K562 (cell line): ENCODE measurements around the gene TSPAN3. TPM values are rescaled to one million over a fixed set of nuclear protein-coding genes. Genes with fewer than 3 reads are reported as not detected.
A peak's percentile ranks its signal among the peaks of the same experiment; 100 is the strongest.

Source experiments
- KLF13 ChIP-seq: fragments of 450-650 bp; IDR thresholded peaks from 2 replicates; pipeline ENCODE4 v1.6.1; 2016; ENCODE audit warnings: missing genetic modification characterization, low read depth, mild to moderate bottlenecking, missing compliant biosample characterization, moderate library complexity, borderline replicate concordance
- NFE2L1 ChIP-seq: fragments of 450-650 bp; IDR thresholded peaks from 2 replicates; pipeline ENCODE4 v1.6.1; 2016; ENCODE audit warnings: missing genetic modification characterization, low read depth, mild to moderate bottlenecking, missing compliant biosample characterization, moderate library complexity, borderline replicate concordance
- NFXL1 ChIP-seq: fragments of 450-650 bp; formaldehyde crosslinking; IDR thresholded peaks from 2 replicates; pipeline ENCODE4 v1.4.0; 2021; ENCODE audit warnings: mild to moderate bottlenecking
- TBL1XR1 ChIP-seq, 2 experiments: IDR thresholded peaks; 2 replicates each; pipeline ENCODE4 v1.6.1; 2012; ENCODE audit warnings: improper control_type of control experiment in 2 of 2, low read length in 2 of 2, mild to moderate bottlenecking in 1 of 2
- ZNF551 ChIP-seq: fragments of 250-450 bp; sonication (Bioruptor Pico); IDR thresholded peaks from 2 replicates; pipeline ENCODE4 v1.5.0; 2021; ENCODE audit warnings: mild to moderate bottlenecking, moderate library complexity
- polyA plus RNA-seq, 8 experiments: library from polyadenylated mRNA; depleted of rRNA in 4 of 8; stranded (reverse) in 5 of 8; unstranded in 3 of 8; fragments of >200 nt; fragmentation: Nextera tagmentation in 2 of 8; fragmentation: Illumina TruSeq in 1 of 8; extraction: Ambion mirVana in 2 of 8; extraction: Trizol in 1 of 8; gene quantifications; 2 replicates each; pipeline versions ENCODE4 v1.2.1 to v1.2.3, GENCODE V29; 2011 to 2014; ENCODE audit warnings: inconsistent platforms in 1 of 8, missing spikeins in 1 of 8
- total RNA-seq, 7 experiments: library from RNA; depleted of rRNA in 6 of 7; stranded (reverse); fragments of >200 nt in 6 of 7; fragmentation: Illumina TruSeq in 2 of 7; extraction: Trizol in 2 of 7; gene quantifications; 2 replicates each; pipeline versions ENCODE4 v1.2.1 to v1.2.3, GENCODE V29; 2011 to 2021; ENCODE audit warnings: low replicate concordance in 1 of 7
- TF ChIP-seq, protein P1 (sequence below): fragments of 450-650 bp; IDR thresholded peaks from 2 replicates; pipeline ENCODE4 v1.6.1; 2016; ENCODE audit warnings: mild to moderate bottlenecking, moderate library complexity
- TF ChIP-seq, protein P2 (sequence below): sonication (generic); formaldehyde crosslinking; IDR thresholded peaks from 2 replicates; pipeline ENCODE4 v1.8.0; 2022; ENCODE audit warnings: missing genetic modification reagents, mild to moderate bottlenecking, borderline replicate concordance
- TF ChIP-seq, protein P3 (sequence below), 2 experiments: IDR thresholded peaks; 2 replicates each; pipeline ENCODE4 v1.6.1; 2011; ENCODE audit warnings: borderline replicate concordance in 1 of 2, control low read depth in 1 of 2, low read depth in 1 of 2, low read length in 1 of 2, mild to moderate bottlenecking in 1 of 2, mixed read lengths in 1 of 2, moderate library complexity in 1 of 2; ENCODE audit not compliant: insufficient read depth in 1 of 2, insufficient read length in 1 of 2, poor library complexity in 1 of 2, severe bottlenecking in 1 of 2; ENCODE audit errors: extremely low read depth in 1 of 2
- TF ChIP-seq, protein P4 (sequence below): fragments of 250-450 bp; sonication (Bioruptor Pico); IDR thresholded peaks from 2 replicates; pipeline ENCODE4 v1.5.0; 2021

The TSPAN3 gene
- total and polyA plus RNA-seq, 9 of the 15 experiments (the other 6 are each of a cell fraction or from before 2014, with no cell fraction given), result 14.3 to 144 (median 71.1) TPM

DNA sequence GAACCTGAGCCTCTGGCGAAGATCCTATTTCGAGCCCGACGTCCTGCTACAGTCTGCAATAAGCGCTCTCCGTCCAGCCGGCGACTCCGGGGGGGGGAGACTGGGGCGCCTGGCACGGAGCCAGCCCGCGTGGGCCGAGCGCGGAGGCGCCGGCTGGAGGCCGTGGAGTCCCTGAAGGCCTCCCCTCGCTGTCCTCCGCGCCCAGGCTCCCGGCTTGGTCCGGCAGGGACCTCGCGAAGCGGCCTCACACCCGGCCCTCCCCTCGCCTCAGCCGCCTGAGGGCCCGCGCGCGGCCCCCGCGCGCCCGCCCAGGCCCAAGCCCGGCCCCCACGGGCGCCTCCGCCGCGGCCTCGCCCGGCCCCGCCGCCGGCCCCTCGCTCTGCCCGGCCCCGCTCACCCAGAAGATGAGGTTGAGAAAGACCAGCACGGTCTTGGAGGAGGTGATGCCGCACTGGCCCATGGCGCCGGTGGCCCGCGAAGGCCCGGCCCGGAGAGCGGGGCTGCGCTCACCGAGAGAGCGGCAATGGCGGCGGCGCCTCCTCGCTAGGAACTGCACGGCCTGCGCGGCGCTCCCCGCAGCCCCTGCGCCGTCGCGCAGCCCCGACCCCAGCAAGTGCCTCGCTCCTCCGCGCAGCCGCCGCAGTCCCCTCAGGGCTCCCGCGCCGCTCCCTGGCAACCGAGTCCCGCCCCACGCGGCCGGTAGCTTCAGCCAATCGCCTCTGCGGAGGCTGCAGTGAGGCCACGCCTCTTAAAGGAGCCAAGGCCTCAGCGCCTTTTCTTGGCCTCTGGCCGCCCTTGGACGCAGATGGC, at the start of gene TSPAN3 (continued):
- TF ChIP-seq, protein P1, sequence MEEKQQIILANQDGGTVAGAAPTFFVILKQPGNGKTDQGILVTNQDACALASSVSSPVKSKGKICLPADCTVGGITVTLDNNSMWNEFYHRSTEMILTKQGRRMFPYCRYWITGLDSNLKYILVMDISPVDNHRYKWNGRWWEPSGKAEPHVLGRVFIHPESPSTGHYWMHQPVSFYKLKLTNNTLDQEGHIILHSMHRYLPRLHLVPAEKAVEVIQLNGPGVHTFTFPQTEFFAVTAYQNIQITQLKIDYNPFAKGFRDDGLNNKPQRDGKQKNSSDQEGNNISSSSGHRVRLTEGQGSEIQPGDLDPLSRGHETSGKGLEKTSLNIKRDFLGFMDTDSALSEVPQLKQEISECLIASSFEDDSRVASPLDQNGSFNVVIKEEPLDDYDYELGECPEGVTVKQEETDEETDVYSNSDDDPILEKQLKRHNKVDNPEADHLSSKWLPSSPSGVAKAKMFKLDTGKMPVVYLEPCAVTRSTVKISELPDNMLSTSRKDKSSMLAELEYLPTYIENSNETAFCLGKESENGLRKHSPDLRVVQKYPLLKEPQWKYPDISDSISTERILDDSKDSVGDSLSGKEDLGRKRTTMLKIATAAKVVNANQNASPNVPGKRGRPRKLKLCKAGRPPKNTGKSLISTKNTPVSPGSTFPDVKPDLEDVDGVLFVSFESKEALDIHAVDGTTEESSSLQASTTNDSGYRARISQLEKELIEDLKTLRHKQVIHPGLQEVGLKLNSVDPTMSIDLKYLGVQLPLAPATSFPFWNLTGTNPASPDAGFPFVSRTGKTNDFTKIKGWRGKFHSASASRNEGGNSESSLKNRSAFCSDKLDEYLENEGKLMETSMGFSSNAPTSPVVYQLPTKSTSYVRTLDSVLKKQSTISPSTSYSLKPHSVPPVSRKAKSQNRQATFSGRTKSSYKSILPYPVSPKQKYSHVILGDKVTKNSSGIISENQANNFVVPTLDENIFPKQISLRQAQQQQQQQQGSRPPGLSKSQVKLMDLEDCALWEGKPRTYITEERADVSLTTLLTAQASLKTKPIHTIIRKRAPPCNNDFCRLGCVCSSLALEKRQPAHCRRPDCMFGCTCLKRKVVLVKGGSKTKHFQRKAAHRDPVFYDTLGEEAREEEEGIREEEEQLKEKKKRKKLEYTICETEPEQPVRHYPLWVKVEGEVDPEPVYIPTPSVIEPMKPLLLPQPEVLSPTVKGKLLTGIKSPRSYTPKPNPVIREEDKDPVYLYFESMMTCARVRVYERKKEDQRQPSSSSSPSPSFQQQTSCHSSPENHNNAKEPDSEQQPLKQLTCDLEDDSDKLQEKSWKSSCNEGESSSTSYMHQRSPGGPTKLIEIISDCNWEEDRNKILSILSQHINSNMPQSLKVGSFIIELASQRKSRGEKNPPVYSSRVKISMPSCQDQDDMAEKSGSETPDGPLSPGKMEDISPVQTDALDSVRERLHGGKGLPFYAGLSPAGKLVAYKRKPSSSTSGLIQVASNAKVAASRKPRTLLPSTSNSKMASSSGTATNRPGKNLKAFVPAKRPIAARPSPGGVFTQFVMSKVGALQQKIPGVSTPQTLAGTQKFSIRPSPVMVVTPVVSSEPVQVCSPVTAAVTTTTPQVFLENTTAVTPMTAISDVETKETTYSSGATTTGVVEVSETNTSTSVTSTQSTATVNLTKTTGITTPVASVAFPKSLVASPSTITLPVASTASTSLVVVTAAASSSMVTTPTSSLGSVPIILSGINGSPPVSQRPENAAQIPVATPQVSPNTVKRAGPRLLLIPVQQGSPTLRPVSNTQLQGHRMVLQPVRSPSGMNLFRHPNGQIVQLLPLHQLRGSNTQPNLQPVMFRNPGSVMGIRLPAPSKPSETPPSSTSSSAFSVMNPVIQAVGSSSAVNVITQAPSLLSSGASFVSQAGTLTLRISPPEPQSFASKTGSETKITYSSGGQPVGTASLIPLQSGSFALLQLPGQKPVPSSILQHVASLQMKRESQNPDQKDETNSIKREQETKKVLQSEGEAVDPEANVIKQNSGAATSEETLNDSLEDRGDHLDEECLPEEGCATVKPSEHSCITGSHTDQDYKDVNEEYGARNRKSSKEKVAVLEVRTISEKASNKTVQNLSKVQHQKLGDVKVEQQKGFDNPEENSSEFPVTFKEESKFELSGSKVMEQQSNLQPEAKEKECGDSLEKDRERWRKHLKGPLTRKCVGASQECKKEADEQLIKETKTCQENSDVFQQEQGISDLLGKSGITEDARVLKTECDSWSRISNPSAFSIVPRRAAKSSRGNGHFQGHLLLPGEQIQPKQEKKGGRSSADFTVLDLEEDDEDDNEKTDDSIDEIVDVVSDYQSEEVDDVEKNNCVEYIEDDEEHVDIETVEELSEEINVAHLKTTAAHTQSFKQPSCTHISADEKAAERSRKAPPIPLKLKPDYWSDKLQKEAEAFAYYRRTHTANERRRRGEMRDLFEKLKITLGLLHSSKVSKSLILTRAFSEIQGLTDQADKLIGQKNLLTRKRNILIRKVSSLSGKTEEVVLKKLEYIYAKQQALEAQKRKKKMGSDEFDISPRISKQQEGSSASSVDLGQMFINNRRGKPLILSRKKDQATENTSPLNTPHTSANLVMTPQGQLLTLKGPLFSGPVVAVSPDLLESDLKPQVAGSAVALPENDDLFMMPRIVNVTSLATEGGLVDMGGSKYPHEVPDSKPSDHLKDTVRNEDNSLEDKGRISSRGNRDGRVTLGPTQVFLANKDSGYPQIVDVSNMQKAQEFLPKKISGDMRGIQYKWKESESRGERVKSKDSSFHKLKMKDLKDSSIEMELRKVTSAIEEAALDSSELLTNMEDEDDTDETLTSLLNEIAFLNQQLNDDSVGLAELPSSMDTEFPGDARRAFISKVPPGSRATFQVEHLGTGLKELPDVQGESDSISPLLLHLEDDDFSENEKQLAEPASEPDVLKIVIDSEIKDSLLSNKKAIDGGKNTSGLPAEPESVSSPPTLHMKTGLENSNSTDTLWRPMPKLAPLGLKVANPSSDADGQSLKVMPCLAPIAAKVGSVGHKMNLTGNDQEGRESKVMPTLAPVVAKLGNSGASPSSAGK, result peak; percentile 43; the same call in 1 of the 2 replicates
- TF ChIP-seq, protein P2, sequence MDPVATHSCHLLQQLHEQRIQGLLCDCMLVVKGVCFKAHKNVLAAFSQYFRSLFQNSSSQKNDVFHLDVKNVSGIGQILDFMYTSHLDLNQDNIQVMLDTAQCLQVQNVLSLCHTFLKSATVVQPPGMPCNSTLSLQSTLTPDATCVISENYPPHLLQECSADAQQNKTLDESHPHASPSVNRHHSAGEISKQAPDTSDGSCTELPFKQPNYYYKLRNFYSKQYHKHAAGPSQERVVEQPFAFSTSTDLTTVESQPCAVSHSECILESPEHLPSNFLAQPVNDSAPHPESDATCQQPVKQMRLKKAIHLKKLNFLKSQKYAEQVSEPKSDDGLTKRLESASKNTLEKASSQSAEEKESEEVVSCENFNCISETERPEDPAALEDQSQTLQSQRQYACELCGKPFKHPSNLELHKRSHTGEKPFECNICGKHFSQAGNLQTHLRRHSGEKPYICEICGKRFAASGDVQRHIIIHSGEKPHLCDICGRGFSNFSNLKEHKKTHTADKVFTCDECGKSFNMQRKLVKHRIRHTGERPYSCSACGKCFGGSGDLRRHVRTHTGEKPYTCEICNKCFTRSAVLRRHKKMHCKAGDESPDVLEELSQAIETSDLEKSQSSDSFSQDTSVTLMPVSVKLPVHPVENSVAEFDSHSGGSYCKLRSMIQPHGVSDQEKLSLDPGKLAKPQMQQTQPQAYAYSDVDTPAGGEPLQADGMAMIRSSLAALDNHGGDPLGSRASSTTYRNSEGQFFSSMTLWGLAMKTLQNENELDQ (CRISPR knock-in tag), result no peak
- TF ChIP-seq KLF13 (tag) (no peak), ZNF551 (CRISPR knock-in tag) (no peak), NFXL1 (CRISPR knock-in tag) (no peak), TBL1XR1 (IDR thresholded peaks at IDR 0.05; ENCODE audit: low read length in 2 of 2) (no peak), NFE2L1 (tag) (no peak)
- TF ChIP-seq, protein P3, sequence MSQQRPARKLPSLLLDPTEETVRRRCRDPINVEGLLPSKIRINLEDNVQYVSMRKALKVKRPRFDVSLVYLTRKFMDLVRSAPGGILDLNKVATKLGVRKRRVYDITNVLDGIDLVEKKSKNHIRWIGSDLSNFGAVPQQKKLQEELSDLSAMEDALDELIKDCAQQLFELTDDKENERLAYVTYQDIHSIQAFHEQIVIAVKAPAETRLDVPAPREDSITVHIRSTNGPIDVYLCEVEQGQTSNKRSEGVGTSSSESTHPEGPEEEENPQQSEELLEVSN (IDR thresholded peaks at IDR 0.05; ENCODE audit: borderline replicate concordance in 1 of 2, extremely low read depth in 1 of 2, insufficient read depth in 1 of 2, insufficient read length in 1 of 2, low read depth in 1 of 2, low read length in 1 of 2, poor library complexity in 1 of 2, severe bottlenecking in 1 of 2), result peak; percentile 78 to 88
- TF ChIP-seq, protein P4, sequence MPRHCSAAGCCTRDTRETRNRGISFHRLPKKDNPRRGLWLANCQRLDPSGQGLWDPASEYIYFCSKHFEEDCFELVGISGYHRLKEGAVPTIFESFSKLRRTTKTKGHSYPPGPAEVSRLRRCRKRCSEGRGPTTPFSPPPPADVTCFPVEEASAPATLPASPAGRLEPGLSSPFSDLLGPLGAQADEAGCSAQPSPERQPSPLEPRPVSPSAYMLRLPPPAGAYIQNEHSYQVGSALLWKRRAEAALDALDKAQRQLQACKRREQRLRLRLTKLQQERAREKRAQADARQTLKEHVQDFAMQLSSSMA (CRISPR knock-in tag), result no peak
